HG03066 (cell line): ENCODE measurements around the gene FMR1.

Experiments used
- ATAC-seq: cut with Tn5 transposase; IDR thresholded peaks from one replicate; pipeline ENCODE4 v1.9.1; 2021; ENCODE audit warnings: low read depth; ENCODE audit not compliant: unreplicated experiment

The FMR1 gene

GRCh38 chrX:147911192-147912022 lies at the start of gene FMR1:
FMR1 (plus strand) TSS chrX:147911919; CDS start chrX:147912180, 261 bp downstream.
- ATAC-seq, result peak; percentile 79

GRCh38 chrX:147875866-147876596 lies 35.7 kb upstream of the FMR1 start:
- peak; percentile 93 for ATAC-seq

GRCh38 chrX:147876849-147877646 lies 34.7 kb upstream of the FMR1 start:
- no peak for ATAC-seq

- no peak for ATAC-seq
Observed at GRCh38 chrX:147877726-147878125, 34.0 kb upstream of the FMR1 start.

- peak; percentile 66 for ATAC-seq
Observed at GRCh38 chrX:147884958-147885357, 26.8 kb upstream of the FMR1 start.

GRCh38 chrX:147890756-147891155 lies 21.0 kb upstream of the FMR1 start:
- no peak for ATAC-seq

- no peak for ATAC-seq
Observed at GRCh38 chrX:147891896-147892295, 19.8 kb upstream of the FMR1 start.

- ATAC-seq, result no peak
Observed at GRCh38 chrX:147893741-147894140, 18.0 kb upstream of the FMR1 start.

- ATAC-seq, result no peak
Observed at GRCh38 chrX:147894366-147894963, 17.3 kb upstream of the FMR1 start.

GRCh38 chrX:147897117-147897516 lies 14.6 kb upstream of the FMR1 start:
- no peak for ATAC-seq

- ATAC-seq, result no peak
Observed at GRCh38 chrX:147898951-147899350, 12.8 kb upstream of the FMR1 start.

- ATAC-seq, result peak; percentile 89
Observed at GRCh38 chrX:147899379-147900114, 12.2 kb upstream of the FMR1 start.

GRCh38 chrX:147900349-147900748 lies 11.4 kb upstream of the FMR1 start:
- no peak for ATAC-seq

GRCh38 chrX:147901461-147902126 lies 10.1 kb upstream of the FMR1 start:
- ATAC-seq, result no peak

GRCh38 chrX:147902270-147902669 lies 9.4 kb upstream of the FMR1 start:
- ATAC-seq, result no peak

GRCh38 chrX:147908106-147908505 lies 3.6 kb upstream of the FMR1 start:
- no peak for ATAC-seq

- ATAC-seq, result no peak
Observed at GRCh38 chrX:147910607-147911006, 1.1 kb upstream of the FMR1 start.

GRCh38 chrX:147912093-147912801 lies 528 bp downstream of the FMR1 start:
- peak; percentile 30 for ATAC-seq

- no peak for ATAC-seq
Observed at GRCh38 chrX:147913570-147913969, 1.9 kb downstream of the FMR1 start.
